Measurements from ENCODE around the gene CD9.
"Not testable (repeated sequence)": the region's sequence is repeated elsewhere in the genome, so short reads cannot be mapped to it uniquely, and the experiment has no call there.

Gene CD9

GRCh38 chr12:6199531-6200255 is 507 bp upstream of the CD9 start:
- peak; percentile 53 for DNase-seq (ENCODE audit: low spot score)

DNA sequence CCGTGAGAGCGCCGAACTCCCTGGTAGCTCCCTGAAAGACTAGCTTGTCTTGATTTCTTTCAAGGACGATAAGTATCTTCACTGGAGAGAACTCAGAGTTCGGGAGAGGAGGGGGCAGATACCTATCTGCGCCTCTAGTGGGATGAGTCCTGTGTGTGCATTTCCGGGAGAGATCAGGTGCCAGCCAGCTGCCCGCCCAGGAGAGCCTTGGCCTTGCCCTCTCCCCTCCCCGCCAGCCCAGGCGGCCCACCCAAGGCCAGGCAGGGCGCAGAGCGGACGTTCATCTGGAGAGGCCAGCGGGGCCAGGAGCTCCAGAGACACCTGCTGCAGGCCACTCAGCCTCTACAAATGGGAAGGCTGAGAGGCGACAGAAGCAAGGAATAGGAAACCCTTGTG is 1.0 kb downstream of the CD9 start:
- DNase-seq (ENCODE audit: low spot score) = peak; percentile 67

DNA sequence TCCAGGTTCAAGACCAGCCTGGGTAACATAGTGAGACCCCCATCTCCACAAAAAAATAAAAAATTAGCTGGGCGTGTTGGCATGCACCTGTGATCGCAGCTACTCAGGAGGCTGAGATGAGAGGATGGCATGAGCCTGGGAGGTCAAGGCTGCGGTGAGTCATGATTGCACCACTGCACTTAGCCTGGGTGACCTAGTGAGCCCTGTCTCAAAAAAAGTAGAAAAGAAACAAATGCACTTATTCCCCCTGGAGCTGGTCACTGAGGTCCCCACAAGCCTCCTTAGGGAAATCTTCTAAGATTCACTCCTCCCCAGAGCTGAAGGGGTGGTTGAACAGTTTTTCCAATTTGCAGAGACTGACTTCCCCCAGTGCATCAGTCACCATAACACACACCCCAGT is 1.6 kb downstream of the CD9 start:
- DNase-seq (ENCODE audit: low spot score) = no peak

DNA sequence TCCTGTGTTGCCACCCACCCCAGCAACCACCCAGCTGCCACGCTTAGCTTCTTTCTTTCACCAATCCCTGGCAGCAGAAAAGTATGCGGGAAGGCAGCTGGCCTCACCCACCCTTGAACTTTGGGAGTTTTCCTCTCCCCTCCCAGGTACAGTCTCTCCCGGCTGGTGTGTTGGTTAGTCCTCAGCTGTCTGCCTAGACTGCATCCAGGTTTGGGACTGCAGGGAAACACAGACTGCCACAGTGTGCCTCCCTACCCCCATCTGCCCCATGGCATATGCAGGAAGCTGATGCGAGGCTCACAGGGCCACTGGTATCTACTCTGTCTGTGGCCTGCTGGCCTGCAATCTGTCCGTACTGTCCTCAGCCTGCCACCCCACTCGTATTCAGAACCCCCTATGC is 2.1 kb downstream of the CD9 start:
- no peak for DNase-seq (ENCODE audit: low spot score)

DNA sequence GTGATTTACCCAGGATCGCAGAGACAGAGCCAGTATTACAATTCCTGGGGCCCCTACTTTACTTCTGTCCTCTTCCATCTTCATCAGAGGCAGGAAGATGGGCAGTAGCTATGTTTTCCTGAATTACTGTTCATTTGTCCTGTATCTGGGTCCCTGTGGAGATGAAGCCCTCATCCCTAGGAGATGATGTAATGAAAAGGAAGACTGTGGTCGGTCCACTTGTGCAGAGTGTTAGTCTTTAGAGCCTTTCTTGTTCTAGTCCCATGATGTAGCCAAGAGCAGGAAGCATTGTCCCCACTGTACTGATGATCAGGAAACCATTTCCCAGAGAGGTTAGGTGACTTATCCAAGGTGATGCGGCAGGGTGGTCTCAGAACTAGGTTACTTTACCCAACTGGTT is 2.6 kb downstream of the CD9 start:
- DNase-seq (ENCODE audit: low spot score) = no peak

GRCh38 chr12:6203601-6204000 is 3.4 kb downstream of the CD9 start:
- DNase-seq (ENCODE audit: low spot score) = no peak

DNA sequence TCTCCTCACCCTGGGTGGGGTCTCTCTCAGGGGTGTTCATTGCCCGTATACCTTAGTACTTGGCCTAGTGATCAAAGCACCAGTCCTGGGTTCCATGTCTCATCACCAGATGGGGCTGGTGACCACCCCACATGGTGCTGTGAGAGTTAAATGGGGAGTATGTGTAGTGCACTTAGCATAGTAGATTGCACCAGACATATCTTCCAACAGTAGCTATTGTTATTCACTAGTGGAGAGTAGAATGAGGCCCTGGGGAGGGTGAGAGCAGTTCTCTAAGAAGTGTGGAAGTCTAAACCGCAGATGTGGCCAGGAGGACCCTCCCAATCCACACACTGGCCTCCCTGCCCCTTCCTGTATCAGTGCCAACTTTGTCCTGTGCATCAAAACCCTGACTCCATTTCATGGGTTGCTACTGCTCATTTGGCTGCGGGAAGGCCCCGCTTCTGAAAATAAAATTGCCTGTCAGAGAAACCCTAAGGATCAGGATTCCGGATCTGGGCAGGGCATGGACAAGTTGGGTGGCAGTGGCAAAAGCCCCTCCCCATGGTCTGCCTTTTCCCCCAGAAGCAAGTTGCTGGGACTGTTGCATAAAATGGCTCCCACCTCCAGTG is 4.4 kb downstream of the CD9 start:
- no peak for DNase-seq (ENCODE audit: low spot score)

GRCh38 chr12:6205144-6205539 is 4.9 kb downstream of the CD9 start:
- no peak for DNase-seq (ENCODE audit: low spot score)

DNA sequence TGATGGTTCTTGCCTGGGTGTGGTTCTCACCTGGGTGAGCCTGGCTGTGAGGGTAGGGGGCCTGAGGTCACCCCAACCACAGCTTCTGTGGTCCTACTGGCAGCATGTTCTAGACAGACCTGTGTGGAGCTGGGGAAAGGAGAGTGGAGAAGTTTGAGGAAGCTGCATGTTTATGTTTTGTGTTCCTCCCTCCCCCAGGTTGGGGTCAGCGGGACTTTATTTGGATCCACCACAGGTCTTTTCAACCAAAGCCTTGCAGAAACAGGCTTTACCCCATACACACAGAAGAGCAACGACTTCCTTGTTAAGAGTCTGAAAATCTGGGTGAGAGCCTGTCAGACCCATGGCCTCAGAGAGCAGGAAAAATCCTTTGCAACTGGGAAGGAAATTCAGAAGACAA is 5.6 kb downstream of the CD9 start:
- no peak for DNase-seq (ENCODE audit: low spot score)

GRCh38 chr12:6206327-6206726 is 6.1 kb downstream of the CD9 start:
- DNase-seq (ENCODE audit: low spot score) = no peak

DNA sequence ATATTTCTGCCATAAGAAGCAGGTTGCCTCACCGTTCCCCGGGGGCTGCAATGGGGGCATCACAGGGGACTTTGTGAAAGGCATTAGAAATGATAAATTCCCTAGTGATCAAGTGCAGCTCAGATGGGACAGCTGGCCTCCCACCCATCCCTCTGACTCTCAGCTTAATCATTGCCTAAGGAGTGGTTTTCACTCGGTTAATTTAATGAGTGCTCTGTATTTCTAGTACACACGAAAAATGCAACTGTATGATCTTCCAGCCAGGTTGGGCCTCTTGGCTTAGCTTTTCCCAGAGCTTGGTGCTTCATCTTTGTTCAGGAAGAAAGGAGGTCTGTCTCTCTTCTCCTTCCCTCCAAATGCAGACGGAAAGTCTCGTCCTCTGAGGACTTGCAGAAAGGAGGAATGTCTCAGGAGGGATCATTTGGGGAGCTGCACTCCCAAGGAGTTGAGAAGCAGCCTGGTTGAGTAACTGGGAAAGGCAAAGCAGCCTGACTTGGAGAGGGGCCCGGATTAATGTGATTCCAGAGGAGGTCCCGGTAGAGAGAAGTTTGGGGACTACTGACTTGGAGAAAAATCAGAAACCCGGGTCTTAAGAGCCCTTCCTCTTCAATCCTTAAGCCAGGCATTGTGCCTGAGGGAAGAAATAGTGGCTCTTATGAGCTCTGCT is 7.2 kb downstream of the CD9 start:
- no peak for DNase-seq (ENCODE audit: low spot score)

DNA sequence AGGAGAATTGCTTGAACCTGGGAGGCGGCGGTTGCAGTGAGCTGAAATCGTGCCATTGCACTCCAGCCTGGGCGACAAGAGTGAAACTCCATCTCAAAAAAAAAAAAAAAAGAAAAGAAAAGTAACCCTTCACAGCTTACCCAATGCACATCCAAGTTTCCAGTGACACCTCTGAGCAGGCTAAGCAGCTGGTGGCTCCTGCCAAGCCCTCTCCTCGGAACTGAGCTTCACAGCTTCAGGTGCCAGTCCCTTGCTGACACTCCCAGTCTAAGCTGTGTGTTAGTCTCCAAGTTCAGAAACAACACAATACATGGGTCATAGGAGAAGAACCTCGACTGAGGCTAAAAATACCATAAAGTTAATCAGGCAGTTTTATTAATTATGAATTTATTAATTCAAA is 7.9 kb downstream of the CD9 start:
- no peak for DNase-seq (ENCODE audit: low spot score)

GRCh38 chr12:6209428-6209827 is 9.2 kb downstream of the CD9 start:
- DNase-seq (ENCODE audit: low spot score) = not testable (repeated sequence)

- DNase-seq (ENCODE audit: low spot score) = no peak
These were observed 11.2 kb downstream of the CD9 start for GRCh38 chr12:6211421-6211869.

DNA sequence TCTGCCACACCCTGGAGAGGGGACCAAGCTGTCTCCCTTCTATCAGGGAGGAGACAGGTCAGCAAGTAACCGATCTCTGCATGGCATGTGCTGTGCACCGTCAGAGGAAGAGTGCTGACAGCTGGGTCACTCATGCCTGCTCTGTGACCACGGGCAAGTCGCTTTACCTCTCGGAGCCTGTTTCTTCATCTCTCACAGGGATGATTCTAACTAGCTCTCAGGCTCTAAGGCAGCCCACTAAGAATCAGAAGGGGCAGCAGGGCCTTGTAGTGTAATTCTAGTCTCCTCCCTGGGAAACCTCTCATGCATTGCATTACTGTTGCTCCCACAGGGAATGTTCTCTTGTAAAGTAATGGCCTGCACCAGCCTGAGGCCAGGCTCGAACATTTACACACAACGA is 11.9 kb downstream of the CD9 start:
- DNase-seq (ENCODE audit: low spot score) = no peak

DNA sequence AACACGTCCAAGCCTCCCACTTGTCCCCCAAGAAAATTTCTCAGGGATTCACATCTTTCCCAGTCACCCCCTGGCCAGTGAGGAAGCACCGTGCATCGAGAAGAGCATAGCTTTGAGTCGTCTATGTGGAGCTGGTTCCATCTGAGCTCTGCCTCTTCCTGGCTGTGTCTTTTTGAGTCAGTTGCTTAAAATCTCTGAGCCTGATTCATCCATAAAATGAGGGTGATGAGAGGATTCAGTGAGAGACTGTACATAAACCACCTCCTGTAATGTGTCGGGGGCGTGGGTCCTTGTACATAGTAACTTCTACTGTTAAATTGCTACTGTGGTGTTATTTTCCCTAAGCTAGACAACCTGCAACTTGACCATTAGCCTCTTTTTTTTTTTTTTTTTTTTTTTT is 13.8 kb downstream of the CD9 start:
- DNase-seq (ENCODE audit: low spot score) = no peak

- no peak for DNase-seq (ENCODE audit: low spot score)
These were observed 14.4 kb downstream of the CD9 start for GRCh38 chr12:6214633-6215032.

GRCh38 chr12:6215120-6215807 is 15.1 kb downstream of the CD9 start:
- DNase-seq (ENCODE audit: low spot score) = no peak

DNA sequence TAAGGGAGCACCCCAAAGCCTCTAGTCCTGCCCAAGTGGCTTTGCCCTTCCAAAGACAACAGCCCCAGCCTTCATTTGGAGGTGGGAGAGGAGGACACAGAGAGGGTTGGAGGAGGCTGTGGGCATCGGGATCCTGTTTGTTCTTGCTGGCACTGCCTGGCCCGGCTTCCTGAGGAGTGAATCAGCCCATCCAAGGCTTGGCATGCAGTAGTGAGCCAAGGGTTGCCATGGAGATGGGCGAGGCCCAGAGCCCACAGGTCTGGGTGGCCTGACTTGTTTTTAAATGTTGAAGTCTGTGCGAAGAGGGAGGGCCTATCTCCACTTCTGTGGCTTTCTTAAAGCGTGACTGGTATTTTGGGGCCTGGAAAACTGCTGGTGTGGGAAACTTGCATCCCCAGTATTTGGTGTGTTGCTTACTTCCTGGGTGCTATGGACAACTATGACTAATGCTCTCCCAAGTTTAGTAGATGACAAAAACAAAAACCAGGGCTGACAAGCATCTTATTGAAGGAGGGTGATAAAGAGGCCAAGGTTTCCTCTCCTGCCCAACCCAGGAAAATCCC is 15.8 kb downstream of the CD9 start:
- DNase-seq (ENCODE audit: low spot score) = peak; percentile 99

DNA sequence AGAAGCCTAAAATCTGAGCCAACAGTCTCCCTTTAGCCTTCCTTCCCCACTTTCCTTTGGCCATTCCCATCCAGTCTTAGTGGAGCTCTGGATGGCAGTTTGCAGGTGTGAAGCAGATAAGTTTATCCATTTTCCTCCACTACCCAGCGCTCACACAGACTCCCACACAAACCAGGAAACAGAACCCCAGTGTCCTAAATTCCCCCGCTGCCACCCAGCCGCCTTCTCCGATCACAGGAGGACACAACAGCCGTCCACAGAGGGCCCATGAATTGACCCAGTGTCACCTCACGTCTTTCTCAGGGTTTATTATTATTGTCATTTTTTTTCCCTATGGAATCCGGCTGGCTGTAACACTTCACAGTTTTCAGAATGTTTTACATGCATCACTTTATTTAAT is 16.4 kb downstream of the CD9 start:
- no peak for DNase-seq (ENCODE audit: low spot score)

DNA sequence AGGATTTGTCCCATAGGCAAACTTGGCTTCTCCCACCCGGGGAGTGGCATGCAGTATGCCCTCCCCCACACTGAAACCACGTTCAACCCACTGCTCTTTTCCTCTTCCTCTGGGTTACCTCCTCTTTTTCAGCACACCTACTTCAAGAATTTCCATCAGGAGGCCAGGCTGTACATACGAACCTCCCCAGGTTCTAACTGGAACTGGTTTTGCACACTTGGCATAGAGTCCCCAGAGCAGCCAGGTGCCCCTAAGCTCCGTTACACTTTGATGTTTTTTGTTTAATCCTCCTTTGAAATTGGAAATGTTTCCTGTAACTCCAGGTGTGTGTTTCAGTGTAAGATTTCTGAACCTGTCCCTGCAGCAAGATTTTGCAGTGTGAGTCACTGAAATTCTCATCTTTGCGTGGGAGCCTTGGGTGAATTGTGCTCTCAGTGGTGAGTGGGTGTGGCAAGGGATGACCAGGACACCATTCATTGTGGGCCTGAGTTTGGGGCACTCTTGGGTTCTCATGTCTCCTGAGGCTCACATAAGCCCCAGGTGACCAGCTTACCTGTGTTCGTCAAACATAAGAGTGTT is 18.2 kb downstream of the CD9 start:
- DNase-seq (ENCODE audit: low spot score) = no peak

DNA sequence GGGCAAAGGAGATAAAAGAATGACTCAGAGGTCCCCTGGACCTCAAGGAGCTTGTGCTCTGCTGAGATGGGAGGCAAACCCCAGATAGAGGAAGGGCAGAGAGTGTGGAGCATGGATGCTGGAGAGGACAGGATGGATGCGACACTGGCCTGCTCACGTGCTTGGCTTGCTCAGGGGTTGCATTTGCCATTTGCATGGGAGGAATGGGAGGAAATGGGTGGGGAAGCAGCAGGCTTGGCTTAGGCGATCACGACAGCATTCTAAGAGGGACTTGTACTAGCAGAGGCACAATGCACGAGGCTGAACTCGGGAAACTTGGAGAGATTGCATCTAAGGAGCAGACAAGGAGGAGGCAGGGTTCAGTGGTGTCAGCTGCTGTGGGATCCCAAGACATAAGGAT is 19.8 kb downstream of the CD9 start:
- no peak for DNase-seq (ENCODE audit: low spot score)
